GM23338 (cell line): ENCODE results near the gene TRPC4AP. TPM values are rescaled to one million over a fixed set of nuclear protein-coding genes. Genes with fewer than 3 reads are reported as not detected.

Experiments used
- ATAC-seq: fragments of 200-7000 bp; cut with Tn5 transposase; 3 replicates; pipeline ENCODE4 v1.9.1; 2020
- DNase-seq: peaks from one replicate; pipeline ENCODE4 v3.0.0-alpha.2; 2015; ENCODE audit warnings: low spot score
- H2AFZ ChIP-seq: fragments of 200-600 bp; sonication (generic); 2 replicates; pipeline ENCODE4 v1.8.0; 2016; ENCODE audit warnings: antibody characterized with exemption, mild to moderate bottlenecking, moderate library complexity
- H3F3A ChIP-seq: fragments of 200-600 bp; sonication (generic); replicated peaks from 2 replicates; pipeline ENCODE4 v1.8.0; 2017; ENCODE audit warnings: antibody characterized with exemption, mixed run types, low read depth
- H3K27ac ChIP-seq: fragments of 200-600 bp; sonication (generic); 2 replicates; pipeline ENCODE4 v1.6.1; 2016; ENCODE audit warnings: low read depth
- H3K27me3 ChIP-seq: fragments of 200-600 bp; sonication (generic); 2 replicates; pipeline ENCODE4 v1.8.0; 2016; ENCODE audit warnings: mild to moderate bottlenecking, mixed run types, moderate library complexity; ENCODE audit not compliant: insufficient read depth
- H3K36me3 ChIP-seq: fragments of 200-600 bp; sonication (generic); 2 replicates; pipeline ENCODE4 v1.8.0; 2016; ENCODE audit warnings: mild to moderate bottlenecking; ENCODE audit not compliant: insufficient read depth
- H3K4me1 ChIP-seq: fragments of 200-600 bp; sonication (generic); 2 replicates; pipeline ENCODE4 v1.8.0; 2016; ENCODE audit warnings: mild to moderate bottlenecking, moderate library complexity; ENCODE audit not compliant: insufficient read depth
- H3K4me2 ChIP-seq: fragments of 200-600 bp; sonication (generic); 2 replicates; pipeline ENCODE4 v1.7.1; 2017; ENCODE audit warnings: mixed run types
- H3K4me3 ChIP-seq: fragments of 200-600 bp; sonication (generic); 2 replicates; pipeline ENCODE4 v1.6.1; 2016; ENCODE audit warnings: mixed run types
- H3K79me2 ChIP-seq: fragments of 200-600 bp; sonication (generic); replicated peaks from 2 replicates; pipeline ENCODE4 v1.8.0; 2017; ENCODE audit warnings: mild to moderate bottlenecking; ENCODE audit not compliant: insufficient read depth
- H3K9me2 ChIP-seq: fragments of 200-600 bp; sonication (generic); 2 replicates; pipeline ENCODE4 v1.8.0; 2017; ENCODE audit not compliant: insufficient read depth
- H4K20me1 ChIP-seq: fragments of 200-600 bp; sonication (generic); replicated peaks from 2 replicates; pipeline ENCODE4 v1.8.0; 2017; ENCODE audit warnings: mild to moderate bottlenecking; ENCODE audit not compliant: insufficient read depth
- H3K27ac Mint-ChIP-seq: 2 replicates; pipeline ENCODE4 v1.8.0; 2020; ENCODE audit warnings: inconsistent platforms, mild to moderate bottlenecking, moderate library complexity, mixed read lengths
- H3K27me3 Mint-ChIP-seq: 3 replicates; pipeline ENCODE4 v1.8.0; 2022; ENCODE audit warnings: low read depth, mild to moderate bottlenecking, moderate library complexity, mixed read lengths, inconsistent platforms; ENCODE audit not compliant: insufficient read depth, poor library complexity
- H3K36me3 Mint-ChIP-seq: 3 replicates; pipeline ENCODE4 v1.8.0; 2021; ENCODE audit warnings: low read depth, mild to moderate bottlenecking, inconsistent platforms, moderate library complexity, mixed read lengths
- H3K4me1 Mint-ChIP-seq: 3 replicates; pipeline ENCODE4 v1.8.0; 2020; ENCODE audit warnings: mild to moderate bottlenecking, inconsistent platforms, mixed read lengths
- H3K4me3 Mint-ChIP-seq: 3 replicates; pipeline ENCODE4 v1.8.0; 2021; ENCODE audit warnings: moderate library complexity, mild to moderate bottlenecking, inconsistent platforms, mixed read lengths
- H3K9me3 Mint-ChIP-seq: 3 replicates; pipeline ENCODE4 v1.8.0; 2020; ENCODE audit warnings: moderate library complexity, mild to moderate bottlenecking, inconsistent platforms, mixed read lengths
- CREB1 ChIP-seq: fragments of 250-450 bp; sonication (Bioruptor Pico); IDR thresholded peaks from 2 replicates; pipeline ENCODE4 v1.5.0; 2020; ENCODE audit warnings: low read depth, mild to moderate bottlenecking, moderate library complexity
- CTCF ChIP-seq, 2 experiments: fragments of 200-600 bp in 1 of 2; sonication (generic) in 1 of 2; conservative IDR thresholded peaks; 2 replicates each; pipeline versions ENCODE4 v1.5.1 to v1.6.1; 2016 to 2017; ENCODE audit warnings: antibody characterized with exemption in 2 of 2, low read depth in 2 of 2, mild to moderate bottlenecking in 2 of 2, moderate library complexity in 1 of 2
- EZH2 ChIP-seq: fragments of 200-600 bp; sonication (generic); IDR thresholded peaks from one replicate; pipeline ENCODE4 v1.8.0; 2017; ENCODE audit warnings: antibody characterized with exemption, mild to moderate bottlenecking, low read depth; ENCODE audit not compliant: unreplicated experiment
- EZH2phosphoT487 ChIP-seq: fragments of 200-600 bp; sonication (generic); IDR thresholded peaks from one replicate; pipeline ENCODE4 v1.8.1; 2018; ENCODE audit warnings: antibody characterized with exemption; ENCODE audit not compliant: unreplicated experiment
- JUNB ChIP-seq: IDR thresholded peaks from one replicate; pipeline ENCODE4 v1.6.1; 2016; ENCODE audit warnings: antibody characterized with exemption; ENCODE audit not compliant: unreplicated experiment
- NANOG ChIP-seq: IDR thresholded peaks from 2 replicates; pipeline ENCODE4 v1.6.1; 2016; ENCODE audit warnings: antibody characterized with exemption, borderline replicate concordance
- POLR2AphosphoS5 ChIP-seq: IDR thresholded peaks from 2 replicates; pipeline ENCODE4 v1.6.1; 2016; ENCODE audit warnings: antibody characterized with exemption, low read depth
- STAT1 ChIP-seq: IDR thresholded peaks from one replicate; pipeline ENCODE4 v1.6.1; 2016; ENCODE audit warnings: antibody characterized with exemption; ENCODE audit not compliant: unreplicated experiment
- ZNF114 ChIP-seq: fragments of 250-450 bp; sonication (Bioruptor Pico); IDR thresholded peaks from 2 replicates; pipeline ENCODE4 v1.5.0; 2020; ENCODE audit warnings: mild to moderate bottlenecking, moderate library complexity
- ZNF331 ChIP-seq: fragments of 250-450 bp; sonication (Bioruptor Pico); IDR thresholded peaks from 2 replicates; pipeline ENCODE4 v1.5.0; 2020; ENCODE audit warnings: low read depth, mild to moderate bottlenecking, moderate library complexity
- polyA plus RNA-seq: library from polyadenylated mRNA; unstranded; fragments of >200 nt; fragmentation: Nextera tagmentation; extraction: Ambion mirVana; gene quantifications from 2 replicates; pipeline ENCODE4 v1.2.1, GENCODE V29; 2016
- total RNA-seq: library from RNA; depleted of rRNA; stranded (reverse); fragments of >200 nt; shearing (Covaris generic); gene quantifications from 2 replicates; pipeline ENCODE4 v1.2.3, GENCODE V29; 2014
- TF ChIP-seq, protein P1 (sequence below): fragments of 250-450 bp; sonication (Bioruptor Pico); IDR thresholded peaks from 2 replicates; pipeline ENCODE4 v1.5.0; 2020; ENCODE audit warnings: mild to moderate bottlenecking, moderate library complexity

TRPC4AP gene
- total and polyA plus RNA-seq, 2 experiments from 2014 or later: 48.8 to 89.5 TPM

- TF ChIP-seq, protein P1, sequence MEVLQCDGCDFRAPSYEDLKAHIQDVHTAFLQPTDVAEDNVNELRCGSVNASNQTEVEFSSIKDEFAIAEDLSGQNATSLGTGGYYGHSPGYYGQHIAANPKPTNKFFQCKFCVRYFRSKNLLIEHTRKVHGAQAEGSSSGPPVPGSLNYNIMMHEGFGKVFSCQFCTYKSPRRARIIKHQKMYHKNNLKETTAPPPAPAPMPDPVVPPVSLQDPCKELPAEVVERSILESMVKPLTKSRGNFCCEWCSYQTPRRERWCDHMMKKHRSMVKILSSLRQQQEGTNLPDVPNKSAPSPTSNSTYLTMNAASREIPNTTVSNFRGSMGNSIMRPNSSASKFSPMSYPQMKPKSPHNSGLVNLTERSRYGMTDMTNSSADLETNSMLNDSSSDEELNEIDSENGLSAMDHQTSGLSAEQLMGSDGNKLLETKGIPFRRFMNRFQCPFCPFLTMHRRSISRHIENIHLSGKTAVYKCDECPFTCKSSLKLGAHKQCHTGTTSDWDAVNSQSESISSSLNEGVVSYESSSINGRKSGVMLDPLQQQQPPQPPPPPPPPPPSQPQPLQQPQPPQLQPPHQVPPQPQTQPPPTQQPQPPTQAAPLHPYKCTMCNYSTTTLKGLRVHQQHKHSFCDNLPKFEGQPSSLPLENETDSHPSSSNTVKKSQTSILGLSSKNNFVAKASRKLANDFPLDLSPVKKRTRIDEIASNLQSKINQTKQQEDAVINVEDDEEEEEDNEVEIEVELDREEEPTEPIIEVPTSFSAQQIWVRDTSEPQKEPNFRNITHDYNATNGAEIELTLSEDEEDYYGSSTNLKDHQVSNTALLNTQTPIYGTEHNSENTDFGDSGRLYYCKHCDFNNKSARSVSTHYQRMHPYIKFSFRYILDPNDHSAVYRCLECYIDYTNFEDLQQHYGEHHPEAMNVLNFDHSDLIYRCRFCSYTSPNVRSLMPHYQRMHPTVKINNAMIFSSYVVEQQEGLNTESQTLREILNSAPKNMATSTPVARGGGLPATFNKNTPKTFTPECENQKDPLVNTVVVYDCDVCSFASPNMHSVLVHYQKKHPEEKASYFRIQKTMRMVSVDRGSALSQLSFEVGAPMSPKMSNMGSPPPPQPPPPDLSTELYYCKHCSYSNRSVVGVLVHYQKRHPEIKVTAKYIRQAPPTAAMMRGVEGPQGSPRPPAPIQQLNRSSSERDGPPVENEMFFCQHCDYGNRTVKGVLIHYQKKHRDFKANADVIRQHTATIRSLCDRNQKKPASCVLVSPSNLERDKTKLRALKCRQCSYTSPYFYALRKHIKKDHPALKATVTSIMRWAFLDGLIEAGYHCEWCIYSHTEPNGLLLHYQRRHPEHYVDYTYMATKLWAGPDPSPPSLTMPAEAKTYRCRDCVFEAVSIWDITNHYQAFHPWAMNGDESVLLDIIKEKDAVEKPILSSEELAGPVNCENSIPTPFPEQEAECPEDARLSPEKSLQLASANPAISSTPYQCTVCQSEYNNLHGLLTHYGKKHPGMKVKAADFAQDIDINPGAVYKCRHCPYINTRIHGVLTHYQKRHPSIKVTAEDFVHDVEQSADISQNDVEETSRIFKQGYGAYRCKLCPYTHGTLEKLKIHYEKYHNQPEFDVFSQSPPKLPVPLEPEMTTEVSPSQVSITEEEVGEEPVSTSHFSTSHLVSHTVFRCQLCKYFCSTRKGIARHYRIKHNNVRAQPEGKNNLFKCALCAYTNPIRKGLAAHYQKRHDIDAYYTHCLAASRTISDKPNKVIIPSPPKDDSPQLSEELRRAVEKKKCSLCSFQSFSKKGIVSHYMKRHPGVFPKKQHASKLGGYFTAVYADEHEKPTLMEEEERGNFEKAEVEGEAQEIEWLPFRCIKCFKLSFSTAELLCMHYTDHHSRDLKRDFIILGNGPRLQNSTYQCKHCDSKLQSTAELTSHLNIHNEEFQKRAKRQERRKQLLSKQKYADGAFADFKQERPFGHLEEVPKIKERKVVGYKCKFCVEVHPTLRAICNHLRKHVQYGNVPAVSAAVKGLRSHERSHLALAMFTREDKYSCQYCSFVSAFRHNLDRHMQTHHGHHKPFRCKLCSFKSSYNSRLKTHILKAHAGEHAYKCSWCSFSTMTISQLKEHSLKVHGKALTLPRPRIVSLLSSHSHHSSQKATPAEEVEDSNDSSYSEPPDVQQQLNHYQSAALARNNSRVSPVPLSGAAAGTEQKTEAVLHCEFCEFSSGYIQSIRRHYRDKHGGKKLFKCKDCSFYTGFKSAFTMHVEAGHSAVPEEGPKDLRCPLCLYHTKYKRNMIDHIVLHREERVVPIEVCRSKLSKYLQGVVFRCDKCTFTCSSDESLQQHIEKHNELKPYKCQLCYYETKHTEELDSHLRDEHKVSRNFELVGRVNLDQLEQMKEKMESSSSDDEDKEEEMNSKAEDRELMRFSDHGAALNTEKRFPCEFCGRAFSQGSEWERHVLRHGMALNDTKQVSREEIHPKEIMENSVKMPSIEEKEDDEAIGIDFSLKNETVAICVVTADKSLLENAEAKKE (CRISPR knock-in tag): no peak
- TF ChIP-seq CREB1 (CRISPR knock-in tag) (no peak), ZNF331 (CRISPR knock-in tag) (no peak), CTCF (conservative IDR thresholded peaks at IDR 0.05; ENCODE audit: low read depth in 2 of 2) (no peak), JUNB (no peak), STAT1 (no peak)
These were observed 30.1 kb downstream of the TRPC4AP start (continued) for GRCh38 chr20:35062478-35062877.

GRCh38 chr20:35060168-35060567 is 32.4 kb downstream of the TRPC4AP start:
- H3K9me3 Mint-ChIP-seq: no peaks in the 10 kb centered on the region
- H3K4me2 ChIP-seq: no peak overlapping the region
- H3K27me3 Mint-ChIP-seq: no peaks in the 10 kb centered on the region
- H3K79me2 ChIP-seq: peaks cover 77% of the 10 kb centered on the region
- H3K4me1 Mint-ChIP-seq: peaks cover 12% of the 10 kb centered on the region
- ATAC-seq: no peak
- no peak overlapping the region for H3K27ac ChIP-seq
- no peak overlapping the region for H2AFZ ChIP-seq
- H3K4me1 ChIP-seq: peaks cover 3% of the 10 kb centered on the region; the same call in 1 of the 2 replicates
- H3K9me2 ChIP-seq: no peaks in the 10 kb centered on the region
- H3F3A ChIP-seq: no peaks in the 10 kb centered on the region
- no peaks in the 10 kb centered on the region for H3K27me3 ChIP-seq
- H3K36me3 ChIP-seq: 0 out of 2 replicates have a peak, but pooled peaks cover 3% of the 10 kb centered on the region
- no peak overlapping the region for H3K4me3 ChIP-seq
- H4K20me1 ChIP-seq: peaks cover 23% of the 10 kb centered on the region
- DNase-seq: no peak
- H3K27ac Mint-ChIP-seq: no peak overlapping the region
- H3K36me3 Mint-ChIP-seq: peaks cover 3% of the 10 kb centered on the region; the same call in 1 of the 3 replicates
- no peak overlapping the region for H3K4me3 Mint-ChIP-seq
- TF ChIP-seq CREB1 (CRISPR knock-in tag) (no peak), EZH2phosphoT487 (no peak), JUNB (no peak), ZNF114 (CRISPR knock-in tag) (no peak), POLR2AphosphoS5 (no peak), NANOG (no peak), CTCF (conservative IDR thresholded peaks at IDR 0.05; ENCODE audit: low read depth in 2 of 2) (no peak), EZH2 (no peak), STAT1 (no peak)
